Large intestine (tissue), 3 donors: Measurements from ENCODE around the gene MR1. TPM values are rescaled to one million over a fixed set of nuclear protein-coding genes. Genes with fewer than 3 reads are reported as not detected.

Source experiments
- DNase-seq, 2 donors: peaks; one replicate each; pipeline versions ENCODE4 v3.0.0 to v3.0.0-alpha.2; 2013
- H3K27ac ChIP-seq: one replicate; pipeline ENCODE4 v1.5.1; 2013; ENCODE audit warnings: low read length
- H3K27me3 ChIP-seq: 2 replicates; pipeline ENCODE4 v1.6.1; 2013; ENCODE audit warnings: low read length; ENCODE audit not compliant: control insufficient read depth, insufficient read depth
- H3K36me3 ChIP-seq: 2 replicates; pipeline ENCODE4 v1.6.1; 2013; ENCODE audit warnings: low read length; ENCODE audit not compliant: control insufficient read depth, insufficient read depth
- H3K4me1 ChIP-seq: one replicate; pipeline ENCODE4 v1.6.1; 2013; ENCODE audit warnings: low read length; ENCODE audit not compliant: control insufficient read depth, insufficient read depth
- H3K4me3 ChIP-seq: one replicate; pipeline ENCODE4 v1.5.1; 2013; ENCODE audit warnings: low read length
- H3K9me3 ChIP-seq: one replicate; pipeline ENCODE4 v1.6.1; 2013; ENCODE audit warnings: mild to moderate bottlenecking, low read depth, low read length, moderate library complexity; ENCODE audit not compliant: control insufficient read depth
- WGBS: methylation state at CpG from one replicate; pipeline ENCODE4 v1.1.5; 2013; ENCODE audit warnings: low lambda C conversion rate; ENCODE audit not compliant: insufficient coverage; 5-methylcytosine and 5-hydroxymethylcytosine counted together
- polyA plus RNA-seq: library from polyadenylated mRNA; unstranded; fragments of 120-200 nt; gene quantifications from one replicate; pipeline ENCODE4 v1.2.1, GENCODE V29; 2013

Gene MR1
- polyA plus RNA-seq, 1 donor: 10.9 TPM

GRCh38 chr1:181100934-181101333 lies 67.2 kb downstream of the MR1 start:
- Histone ChIP-seq H3K27ac (no peak overlapping the region), H3K27me3 (peaks cover 5% of the 10 kb centered on the region), H3K4me1 (peaks cover 30% of the 10 kb centered on the region), H3K4me3 (no peak overlapping the region), H3K9me3 (no peaks in the 10 kb centered on the region), H3K36me3 (no peaks in the 10 kb centered on the region)
- WGBS: no CpG with 5 or more reads among the region's 4 CpGs
- no peak for DNase-seq

- WGBS: no CpG with 5 or more reads among the region's 9 CpGs
- no peak for DNase-seq
Measured at GRCh38 chr1:181101581-181102226, 67.9 kb downstream of the MR1 start.

GRCh38 chr1:181102841-181103240 lies 69.1 kb downstream of the MR1 start:
- no peak for DNase-seq
- H3K27ac ChIP-seq: no peak overlapping the region
- peaks cover 5% of the 10 kb centered on the region for H3K27me3 ChIP-seq
- no peaks in the 10 kb centered on the region for H3K36me3 ChIP-seq
- H3K4me3 ChIP-seq: no peak overlapping the region
- peaks cover 29% of the 10 kb centered on the region for H3K4me1 ChIP-seq
- no peaks in the 10 kb centered on the region for H3K9me3 ChIP-seq

More at GRCh38 chr1:181101581-181102226, 67.9 kb downstream of the MR1 start:
- H3K4me3 ChIP-seq: no peak overlapping the region
- no peaks in the 10 kb centered on the region for H3K9me3 ChIP-seq
- no peaks in the 10 kb centered on the region for H3K36me3 ChIP-seq
- peaks cover 30% of the 10 kb centered on the region for H3K4me1 ChIP-seq
- no peak overlapping the region for H3K27ac ChIP-seq
- H3K27me3 ChIP-seq: peaks cover 5% of the 10 kb centered on the region

GRCh38 chr1:181103399-181103798 lies 69.6 kb downstream of the MR1 start:
- DNase-seq: no peak
- Histone ChIP-seq H3K4me1 (peaks cover 35% of the 10 kb centered on the region), H3K9me3 (no peaks in the 10 kb centered on the region), H3K36me3 (no peaks in the 10 kb centered on the region), H3K27me3 (peaks cover 5% of the 10 kb centered on the region), H3K27ac (no peak overlapping the region), H3K4me3 (no peak overlapping the region)
- no CpG with 5 or more reads among the region's 7 CpGs for WGBS

GRCh38 chr1:181104042-181104789 lies 70.4 kb downstream of the MR1 start:
- peaks cover 42% of the 10 kb centered on the region for H3K4me1 ChIP-seq

GRCh38 chr1:181104790-181105133 lies 71.0 kb downstream of the MR1 start:
- H3K27me3 ChIP-seq: peaks cover 3% of the 10 kb centered on the region
- H3K4me3 ChIP-seq: peak overlapping the region; percentile 76
- peaks cover 38% of the 10 kb centered on the region for H3K4me1 ChIP-seq
- DNase-seq: peak in 1 of 2 donors; percentile 62
- peak overlapping the region; percentile 74 for H3K27ac ChIP-seq
- H3K9me3 ChIP-seq: no peaks in the 10 kb centered on the region
- WGBS: no CpG with 5 or more reads among the region's 28 CpGs
- H3K36me3 ChIP-seq: no peaks in the 10 kb centered on the region

More at GRCh38 chr1:181104042-181104789, 70.4 kb downstream of the MR1 start:
- no peak for DNase-seq
- Histone ChIP-seq H3K4me3 (peak overlapping the region; percentile 76), H3K9me3 (no peaks in the 10 kb centered on the region), H3K27ac (peak overlapping the region; percentile 74), H3K36me3 (no peaks in the 10 kb centered on the region), H3K27me3 (peaks cover 5% of the 10 kb centered on the region)
- WGBS: 60% methylated on average over 2 of the region's 17 CpGs

GRCh38 chr1:181105134-181106021 lies 71.6 kb downstream of the MR1 start:
- peak overlapping the region; percentile 76 for H3K4me3 ChIP-seq
- WGBS: 7% methylated on average over 3 of the region's 104 CpGs
- no peaks in the 10 kb centered on the region for H3K36me3 ChIP-seq
- peaks cover 31% of the 10 kb centered on the region for H3K4me1 ChIP-seq
- peak; percentile 80 to 87 for DNase-seq
- peak overlapping the region; percentile 74 for H3K27ac ChIP-seq
- H3K9me3 ChIP-seq: no peaks in the 10 kb centered on the region
- H3K27me3 ChIP-seq: peaks cover 3% of the 10 kb centered on the region

GRCh38 chr1:181106022-181106312 lies 72.2 kb downstream of the MR1 start:
- 75% methylated on average over 2 of the region's 3 CpGs for WGBS
- Histone ChIP-seq H3K4me1 (peaks cover 31% of the 10 kb centered on the region), H3K36me3 (no peaks in the 10 kb centered on the region), H3K27me3 (peaks cover 2% of the 10 kb centered on the region), H3K4me3 (peak overlapping the region; percentile 31), H3K9me3 (no peaks in the 10 kb centered on the region), H3K27ac (no peak overlapping the region)
- no peak for DNase-seq

- H3K4me1 ChIP-seq: peaks cover 31% of the 10 kb centered on the region
Measured at GRCh38 chr1:181106479-181106878, 72.7 kb downstream of the MR1 start.

GRCh38 chr1:181107711-181108110 lies 73.9 kb downstream of the MR1 start:
- no peak overlapping the region for H3K27ac ChIP-seq
- no peaks in the 10 kb centered on the region for H3K36me3 ChIP-seq
- WGBS: no CpG with 5 or more reads among the region's 2 CpGs
- H3K4me1 ChIP-seq: peaks cover 43% of the 10 kb centered on the region
- no peak for DNase-seq
- H3K27me3 ChIP-seq: no peaks in the 10 kb centered on the region
- no peaks in the 10 kb centered on the region for H3K9me3 ChIP-seq
- H3K4me3 ChIP-seq: no peak overlapping the region

More at GRCh38 chr1:181106479-181106878, 72.7 kb downstream of the MR1 start:
- Histone ChIP-seq H3K36me3 (no peaks in the 10 kb centered on the region), H3K9me3 (no peaks in the 10 kb centered on the region), H3K27me3 (no peaks in the 10 kb centered on the region), H3K4me3 (no peak overlapping the region), H3K27ac (no peak overlapping the region)
- no CpG with 5 or more reads among the region's 6 CpGs for WGBS
- DNase-seq: no peak
